Adrenal gland (tissue), 12 donors: ENCODE measurements around the gene SYNE1. TPM values are rescaled to one million over a fixed set of nuclear protein-coding genes. Genes with fewer than 3 reads are reported as not detected.

ENCODE experiments used
- DNase-seq, 7 donors: peaks; one replicate each; pipeline ENCODE4 v3.0.0-alpha.2; 2019 to 2020
- H3K27ac ChIP-seq, 5 donors: fragments of 200-600 bp; sonication (generic) in 4 of 5; 1 replicate in 3 of 5; 2 replicates in 2 of 5; pipeline versions ENCODE4 v1.5.1 to v1.8.0; 2016 to 2020; ENCODE audit warnings: mild to moderate bottlenecking in 1 of 5
- H3K27me3 ChIP-seq: fragments of 200-600 bp; 2 replicates; pipeline ENCODE4 v1.8.0; 2021
- H3K36me3 ChIP-seq, 2 donors: fragments of 200-600 bp; replicated peaks in 1 of 2; 1 replicate in 1 of 2; 2 replicates in 1 of 2; pipeline versions ENCODE4 v1.5.1 to v1.8.0; 2018 to 2022
- H3K4me1 ChIP-seq, 2 donors: fragments of 200-600 bp; replicated peaks in 1 of 2; 1 replicate in 1 of 2; 2 replicates in 1 of 2; pipeline versions ENCODE4 v1.5.1 to v1.8.0; 2018 to 2021
- H3K4me3 ChIP-seq, 4 donors: fragments of 200-600 bp; sonication (generic) in 3 of 4; one replicate each; pipeline ENCODE4 v1.5.1; 2016 to 2018
- H3K9me3 ChIP-seq, 3 donors: fragments of 200-600 bp; sonication (generic) in 1 of 3; replicated peaks in 1 of 3; 1 replicate in 2 of 3; 2 replicates in 1 of 3; pipeline versions ENCODE4 v1.5.1 to v1.8.0; 2016 to 2021
- POLR2A ChIP-seq, 2 donors: fragments of 450-650 bp; IDR thresholded peaks; one replicate each; pipeline ENCODE4 v1.6.1; 2017; ENCODE audit warnings: antibody characterized with exemption in 2 of 2, mild to moderate bottlenecking in 2 of 2, moderate library complexity in 1 of 2
- WGBS, 4 donors: extraction: QIAGEN DNeasy Blood & Tissue Kit in 2 of 4; methylation state at CpG; one replicate each; pipeline versions ENCODE4 v1.1.5 to v1.1.7; 2013 to 2017; 5-methylcytosine and 5-hydroxymethylcytosine counted together
- intact Hi-C, 2 donors: fragments of 100-400 bp; cut with DNase I; formaldehyde crosslinking; loops; one replicate each; pipeline versions ENCODE4 v1.14.1 to v1.15.0; 2022 to 2023
- polyA plus RNA-seq, 3 donors: library from polyadenylated mRNA; stranded (reverse); fragments of 200-250 nt in 2 of 3; fragments of 350-450 nt in 1 of 3; fragmentation: Illumina TruSeq in 1 of 3; extraction: RNeasy Lipid Tissue Mini Kit (QIAGEN cat#74804) in 1 of 3; gene quantifications; one replicate each; pipeline ENCODE4 v1.2.3, GENCODE V29; 2013 to 2014
- total RNA-seq, 9 donors: library from RNA; depleted of rRNA in 4 of 9; stranded (reverse); fragments of >200 nt in 4 of 9; fragments of 120-200 nt in 1 of 9; fragmentation: NEBNext Ultra II Directional in 1 of 9; extraction: Animal tissue kit (Norgen Biotek cat#: 25700) in 1 of 9; gene quantifications; one replicate each; pipeline versions ENCODE4 v1.1.0 to v1.2.4, GENCODE V29; 2013 to 2023
- TF ChIP-seq, protein P1 (sequence below), 6 experiments: fragments of 450-650 bp in 4 of 6; fragments of 200-600 bp in 2 of 6; sonication (generic) in 1 of 6; IDR thresholded peaks; 1 replicate in 5 of 6; 2 replicates in 1 of 6; pipeline versions ENCODE4 v1.5.1 to v1.8.0; 2016 to 2021; ENCODE audit warnings: antibody characterized with exemption in 6 of 6, mild to moderate bottlenecking in 2 of 6, moderate library complexity in 1 of 6
- donor health status: healthy with polysubstance abuse.
- donor health status: Bipolar disorder and iron deficiency.
- donor health status: DM: yes; HTN: yes; CAD: no.
- donor health status: DM: no; HTN: no; CAD: no.
- donor health status: DM: no; HTN: no; CAD: no.
- donor health status: DM: yes; HTN: yes; CAD: no.

The SYNE1 gene
- total and polyA plus RNA-seq, 12 donors, result 29.0 to 170 (median 93.1) TPM

GRCh38 chr6:152398316-152398715 lies 238.8 kb downstream of the SYNE1 start:
- no peaks in the 10 kb centered on the region for H3K4me1 ChIP-seq
- H3K4me3 ChIP-seq, result no peak overlapping the region
- no peak for TF ChIP-seq POLR2A (IDR thresholded peaks at IDR 0.05)
- DNase-seq, result no peak
- H3K27ac ChIP-seq, result no peak overlapping the region
- H3K27me3 ChIP-seq, result no peaks in the 10 kb centered on the region
- intact Hi-C loops, result no loop called here
- H3K9me3 ChIP-seq, result no peaks in the 10 kb centered on the region
- no peaks in the 10 kb centered on the region for H3K36me3 ChIP-seq
- 66 to 76% (median 71%) methylated on average over 3 of the region's 3 CpGs for WGBS, 4 donors

DNA sequence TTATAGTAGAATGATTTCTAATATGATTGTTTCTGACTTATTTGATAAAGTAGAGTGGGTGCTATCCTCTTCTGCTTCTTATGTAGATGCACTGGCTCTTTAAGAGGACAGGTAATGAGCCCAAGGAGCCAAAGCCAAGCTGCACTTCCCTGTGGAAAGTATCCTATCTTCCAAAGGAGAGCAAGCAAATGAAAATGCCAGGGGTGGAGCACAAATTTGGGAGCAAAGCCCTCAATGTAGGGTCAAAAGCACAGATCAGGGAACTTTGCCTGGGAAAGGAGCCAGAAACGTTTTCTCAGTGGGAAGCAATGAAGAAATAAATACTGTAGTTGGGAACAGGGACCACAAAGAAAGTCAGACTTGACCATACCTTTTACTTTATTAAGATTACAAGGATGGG lies 242.9 kb downstream of the SYNE1 start:
- no peak for DNase-seq
- no peak overlapping the region for H3K27ac ChIP-seq
- H3K27me3 ChIP-seq, result no peaks in the 10 kb centered on the region
- no peaks in the 10 kb centered on the region for H3K4me1 ChIP-seq
- no peak overlapping the region for H3K4me3 ChIP-seq
- 29 to 49% (median 36%) methylated on average over 1 of the region's 1 CpG for WGBS, 4 donors
- TF ChIP-seq POLR2A (IDR thresholded peaks at IDR 0.05), result no peak
- TF ChIP-seq, protein P1, sequence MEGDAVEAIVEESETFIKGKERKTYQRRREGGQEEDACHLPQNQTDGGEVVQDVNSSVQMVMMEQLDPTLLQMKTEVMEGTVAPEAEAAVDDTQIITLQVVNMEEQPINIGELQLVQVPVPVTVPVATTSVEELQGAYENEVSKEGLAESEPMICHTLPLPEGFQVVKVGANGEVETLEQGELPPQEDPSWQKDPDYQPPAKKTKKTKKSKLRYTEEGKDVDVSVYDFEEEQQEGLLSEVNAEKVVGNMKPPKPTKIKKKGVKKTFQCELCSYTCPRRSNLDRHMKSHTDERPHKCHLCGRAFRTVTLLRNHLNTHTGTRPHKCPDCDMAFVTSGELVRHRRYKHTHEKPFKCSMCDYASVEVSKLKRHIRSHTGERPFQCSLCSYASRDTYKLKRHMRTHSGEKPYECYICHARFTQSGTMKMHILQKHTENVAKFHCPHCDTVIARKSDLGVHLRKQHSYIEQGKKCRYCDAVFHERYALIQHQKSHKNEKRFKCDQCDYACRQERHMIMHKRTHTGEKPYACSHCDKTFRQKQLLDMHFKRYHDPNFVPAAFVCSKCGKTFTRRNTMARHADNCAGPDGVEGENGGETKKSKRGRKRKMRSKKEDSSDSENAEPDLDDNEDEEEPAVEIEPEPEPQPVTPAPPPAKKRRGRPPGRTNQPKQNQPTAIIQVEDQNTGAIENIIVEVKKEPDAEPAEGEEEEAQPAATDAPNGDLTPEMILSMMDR (IDR thresholded peaks at IDR 0.05), result no peak
- intact Hi-C loops, result no loop called here
- no peaks in the 10 kb centered on the region for H3K36me3 ChIP-seq
- H3K9me3 ChIP-seq, result no peaks in the 10 kb centered on the region

DNA sequence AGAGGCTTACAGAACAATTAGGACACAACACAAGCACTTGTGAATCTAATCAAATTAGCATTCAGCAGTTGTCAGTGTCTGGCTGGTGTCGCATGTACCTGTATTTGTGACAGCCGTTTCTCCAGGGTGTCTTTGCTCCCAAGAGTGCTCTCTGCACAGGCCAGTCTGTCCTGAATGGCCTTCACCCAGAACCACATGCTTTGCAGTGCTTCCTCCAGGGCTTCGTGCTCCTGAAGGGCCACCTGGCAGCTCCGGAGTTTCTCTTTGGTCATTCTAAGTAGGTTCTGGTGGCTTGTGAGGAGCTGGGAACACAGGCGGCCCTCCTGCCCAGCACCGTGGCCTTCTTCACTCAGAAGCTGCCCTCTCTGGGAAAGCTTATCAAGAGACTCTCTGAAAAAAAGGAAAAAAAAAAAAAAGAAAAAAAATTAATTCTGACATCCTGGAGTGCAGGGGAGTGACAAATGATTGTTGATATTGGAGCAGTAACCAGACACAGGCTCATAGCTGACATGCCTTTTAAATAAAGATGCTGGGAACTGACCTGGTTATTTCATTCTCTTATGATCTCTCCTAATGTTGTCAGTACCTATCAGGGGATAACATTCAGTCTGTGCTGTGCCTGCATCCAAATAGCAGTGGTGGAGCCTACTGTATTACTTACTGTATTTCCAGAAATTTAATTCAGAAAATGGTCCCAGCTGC lies 245.8 kb downstream of the SYNE1 start:
- Histone ChIP-seq H3K27me3 (no peaks in the 10 kb centered on the region), H3K4me3 (no peak overlapping the region), H3K36me3 (no peaks in the 10 kb centered on the region), H3K9me3 (no peaks in the 10 kb centered on the region), H3K27ac (peak overlapping the region in 2 of 5 donors; percentile 11 to 35), H3K4me1 (no peaks in the 10 kb centered on the region)
- DNase-seq, result peak in 1 of 7 donors; percentile 68
- intact Hi-C loops, result no loop called here
- WGBS, 4 donors, result 71 to 81% (median 76%) methylated on average over 5 to 6 of the region's 6 CpGs
- TF ChIP-seq, protein P1 (IDR thresholded peaks at IDR 0.05), result no peak
- TF ChIP-seq POLR2A (IDR thresholded peaks at IDR 0.05), result no peak

GRCh38 chr6:152387091-152387490 lies 250.1 kb downstream of the SYNE1 start:
- TF ChIP-seq, protein P1 (IDR thresholded peaks at IDR 0.05), result no peak
- no peak for TF ChIP-seq POLR2A (IDR thresholded peaks at IDR 0.05)
- intact Hi-C loops, result no loop called here
- Histone ChIP-seq H3K4me3 (no peak overlapping the region), H3K9me3 (no peaks in the 10 kb centered on the region), H3K4me1 (no peaks in the 10 kb centered on the region), H3K27me3 (no peaks in the 10 kb centered on the region), H3K27ac (no peak overlapping the region), H3K36me3 (no peaks in the 10 kb centered on the region)
- DNase-seq, result no peak
- 62 to 68% (median 64%) methylated on average over 6 of the region's 6 CpGs for WGBS, 4 donors

- no peak overlapping the region for H3K4me3 ChIP-seq
- no peak for DNase-seq
- H3K9me3 ChIP-seq, result no peaks in the 10 kb centered on the region
- H3K27ac ChIP-seq, result no peak overlapping the region
- intact Hi-C loops, result no loop called here
- no peaks in the 10 kb centered on the region for H3K36me3 ChIP-seq
- 37 to 54% (median 42%) methylated on average over 2 of the region's 2 CpGs for WGBS, 4 donors
- H3K27me3 ChIP-seq, result no peaks in the 10 kb centered on the region
- H3K4me1 ChIP-seq, result no peaks in the 10 kb centered on the region
- TF ChIP-seq POLR2A (IDR thresholded peaks at IDR 0.05), result no peak
- TF ChIP-seq, protein P1 (IDR thresholded peaks at IDR 0.05), result no peak
Observed at GRCh38 chr6:152386131-152386530, 251.0 kb downstream of the SYNE1 start.
